HG03460 (cell line): ENCODE results near the gene SWT1.

Experiments used
- ATAC-seq: cut with Tn5 transposase; IDR thresholded peaks from one replicate; pipeline ENCODE4 v1.9.1; 2021; ENCODE audit not compliant: unreplicated experiment

Gene SWT1

DNA sequence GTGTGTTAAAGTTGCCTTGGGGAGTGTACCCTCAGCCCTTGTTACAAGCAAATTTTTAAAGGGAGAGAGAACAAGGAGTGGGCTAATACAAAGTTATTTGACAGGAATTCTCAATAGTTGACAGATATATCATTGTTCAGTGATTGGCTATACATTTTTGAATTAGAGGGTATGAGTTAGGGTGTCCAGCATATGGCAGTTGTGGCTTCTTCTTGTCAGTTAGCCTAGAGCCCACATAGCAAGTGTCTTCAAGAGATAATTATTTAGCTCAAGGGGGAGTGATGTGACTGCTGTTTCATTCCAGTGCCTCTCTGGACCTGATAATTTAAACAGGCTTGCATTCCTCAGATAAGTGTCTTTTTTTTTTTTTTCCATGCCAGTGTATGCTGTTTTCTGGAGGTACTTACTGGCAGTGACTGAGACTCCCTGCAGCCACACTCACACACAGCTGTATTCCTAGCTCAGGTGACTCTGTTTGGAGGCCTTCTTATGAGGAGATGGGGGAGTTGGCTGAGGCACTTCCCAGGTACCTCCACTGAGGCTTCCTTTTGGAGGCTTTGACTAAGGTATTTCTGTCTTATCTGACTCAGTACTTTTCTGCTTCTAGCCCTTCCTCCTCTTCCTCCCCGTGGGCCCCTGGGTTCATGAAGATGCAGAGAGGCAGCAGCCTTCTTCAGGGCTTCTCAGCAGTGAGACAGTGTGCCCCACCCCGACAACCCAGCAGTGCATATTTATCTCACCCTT is 127.7 kb downstream of the SWT1 start:
- no peak for ATAC-seq

DNA sequence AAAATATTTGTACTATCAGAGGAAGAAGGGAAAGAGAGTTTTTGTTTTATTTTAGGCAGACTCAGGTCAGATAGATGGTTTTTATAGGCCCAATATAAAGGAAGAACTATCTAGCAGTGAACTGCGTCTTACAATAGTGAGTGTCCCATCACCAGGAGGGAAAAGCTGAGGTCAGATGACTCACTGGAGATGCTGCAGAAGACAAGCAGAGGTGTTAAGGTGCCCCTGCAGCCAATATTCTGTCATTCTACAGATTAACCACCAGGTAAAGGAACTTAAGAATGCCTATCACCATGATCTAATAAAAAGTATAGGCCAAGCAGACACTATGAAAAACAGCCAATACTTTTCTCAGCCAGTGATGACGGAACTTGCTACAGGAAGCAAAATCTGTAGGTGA is 130.5 kb downstream of the SWT1 start:
- ATAC-seq, result no peak

DNA sequence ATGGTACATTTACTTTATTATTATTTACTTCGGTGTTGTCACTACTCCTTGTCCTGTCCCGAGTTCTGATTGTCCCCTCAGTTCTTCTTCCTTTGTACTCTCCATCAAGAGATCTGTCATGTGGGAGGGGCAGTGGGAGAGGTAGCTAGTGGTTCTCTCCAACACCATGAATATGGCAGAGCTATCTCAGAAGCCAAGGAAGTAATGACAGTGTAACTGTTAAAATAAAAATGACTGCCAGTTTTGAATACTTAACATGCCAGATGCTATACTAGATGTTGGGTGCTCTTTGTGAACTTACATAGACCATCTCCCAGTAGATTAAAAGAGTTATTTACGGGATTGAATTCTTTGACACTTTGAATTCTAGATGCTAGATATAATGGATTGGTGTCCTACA is 131.5 kb downstream of the SWT1 start:
- no peak for ATAC-seq

DNA sequence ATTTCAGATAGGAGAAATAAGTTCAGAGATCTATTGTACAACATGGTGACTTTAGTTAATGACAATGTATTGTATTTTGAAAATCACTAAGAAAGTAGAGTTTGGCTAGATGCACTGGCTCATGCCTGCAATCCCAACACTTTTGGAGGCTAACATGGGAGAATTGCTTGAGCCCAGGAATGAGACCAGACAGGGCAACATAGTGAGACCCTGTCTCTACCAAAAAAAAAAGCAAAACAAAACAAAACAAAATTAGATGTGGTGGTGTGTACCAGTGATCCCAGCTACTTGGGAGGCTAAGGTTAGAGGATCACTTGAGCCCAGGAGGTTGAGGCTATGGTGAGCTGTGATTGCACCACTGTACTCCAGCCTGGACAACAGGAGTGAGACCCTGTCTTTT is 132.9 kb downstream of the SWT1 start:
- no peak for ATAC-seq

DNA sequence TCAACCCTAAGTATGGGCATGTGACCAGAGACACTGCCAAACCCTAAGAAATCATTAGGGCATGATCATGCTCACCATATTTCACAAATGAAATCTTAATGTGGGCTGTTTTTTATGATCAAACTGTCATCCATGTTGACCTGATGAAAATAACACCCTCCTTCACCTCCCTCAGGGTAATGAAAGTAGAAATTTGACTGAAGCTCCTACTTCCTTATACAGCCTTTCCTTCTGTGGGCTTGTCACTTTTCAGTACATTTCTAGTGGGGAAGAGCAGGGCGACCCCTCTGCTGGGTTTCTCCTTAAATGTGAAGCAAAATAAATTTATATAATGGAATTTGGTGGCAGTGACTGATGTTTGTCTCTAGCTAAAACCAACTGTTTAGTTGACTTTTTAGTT is 134.2 kb downstream of the SWT1 start:
- no peak for ATAC-seq

DNA sequence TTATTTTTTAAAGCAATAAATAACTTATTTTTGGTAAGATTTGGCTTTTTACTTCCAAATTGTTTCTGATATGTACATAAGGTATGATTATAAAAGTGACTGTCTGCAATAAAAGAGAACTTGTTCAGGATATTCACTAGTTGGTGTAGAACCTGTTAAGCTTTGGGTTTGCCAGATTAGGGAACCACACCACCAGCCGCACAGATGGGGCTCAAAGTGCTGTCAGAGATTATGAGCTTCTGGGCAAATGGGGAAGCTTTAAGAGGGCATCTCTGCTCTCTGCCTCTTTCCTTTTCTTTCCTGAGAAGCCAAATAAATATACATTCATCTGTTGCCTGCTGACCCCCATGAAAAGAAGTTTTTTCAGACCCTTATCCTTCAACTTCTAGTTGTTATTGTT is 134.7 kb downstream of the SWT1 start:
- no peak for ATAC-seq

DNA sequence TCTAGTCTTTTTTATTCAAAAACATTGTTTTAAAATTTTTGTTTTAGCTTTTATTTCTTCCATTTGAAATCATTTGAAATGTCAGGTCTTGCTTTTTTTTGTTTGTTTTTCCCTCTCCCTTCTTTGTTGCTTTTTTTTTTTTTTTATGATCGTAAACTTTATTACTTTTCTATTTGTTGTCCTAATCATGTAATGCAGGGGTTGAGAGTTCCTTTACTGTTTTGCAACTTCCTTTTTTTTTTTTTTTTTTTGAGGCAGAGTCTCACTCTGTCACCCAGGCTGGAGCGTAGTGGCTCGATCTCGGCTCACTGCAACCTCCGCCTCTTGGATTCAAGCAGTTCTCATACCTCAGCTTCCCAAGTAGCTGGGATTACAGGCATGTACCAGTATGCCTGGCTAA is 135.3 kb downstream of the SWT1 start:
- no peak for ATAC-seq

DNA sequence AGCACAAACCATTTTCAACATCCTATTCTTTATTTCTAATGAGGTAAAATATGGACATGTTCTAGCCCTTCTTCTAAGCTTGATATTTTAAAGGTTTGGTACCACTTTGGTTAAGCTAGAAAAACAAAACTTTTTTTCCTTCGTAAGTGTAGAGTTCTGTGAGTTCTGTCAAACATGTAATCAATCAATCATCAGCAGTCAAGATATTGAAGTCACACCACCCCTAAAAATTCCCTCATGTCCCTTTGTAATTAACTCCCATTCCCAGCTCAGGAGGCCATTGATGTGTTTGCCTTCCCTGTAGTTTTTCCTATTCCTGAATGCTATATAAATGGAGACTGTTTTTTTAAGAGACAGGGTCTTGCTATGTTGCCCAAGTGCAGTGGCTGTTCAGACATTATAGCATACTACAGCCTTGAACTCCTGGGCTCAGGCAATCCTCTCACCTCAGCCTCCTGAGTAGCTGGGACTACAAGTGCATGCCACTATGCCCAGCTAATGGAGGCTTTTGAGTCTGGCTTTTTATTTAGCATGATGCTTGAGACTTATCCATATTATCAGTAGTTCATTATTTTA is 137.1 kb downstream of the SWT1 start:
- no peak for ATAC-seq

DNA sequence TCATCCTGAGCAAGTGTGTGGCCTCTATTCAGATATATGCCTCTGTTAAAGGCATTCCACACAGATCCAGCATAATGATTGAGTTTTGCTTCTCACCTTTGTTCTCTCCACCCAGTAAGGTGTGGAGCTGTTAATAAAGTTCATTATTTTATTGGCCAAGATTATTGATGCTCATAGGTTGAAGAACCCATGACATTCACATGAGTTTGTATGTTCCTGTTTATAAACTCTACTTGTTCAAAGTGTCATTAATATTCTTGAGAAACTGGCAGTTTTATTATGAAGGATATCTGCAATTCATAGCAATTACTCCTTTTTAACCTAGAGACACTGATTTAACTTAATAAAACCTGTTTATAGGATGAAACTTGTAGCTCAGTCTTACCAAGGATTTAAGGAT is 138.1 kb downstream of the SWT1 start:
- ATAC-seq, result no peak

DNA sequence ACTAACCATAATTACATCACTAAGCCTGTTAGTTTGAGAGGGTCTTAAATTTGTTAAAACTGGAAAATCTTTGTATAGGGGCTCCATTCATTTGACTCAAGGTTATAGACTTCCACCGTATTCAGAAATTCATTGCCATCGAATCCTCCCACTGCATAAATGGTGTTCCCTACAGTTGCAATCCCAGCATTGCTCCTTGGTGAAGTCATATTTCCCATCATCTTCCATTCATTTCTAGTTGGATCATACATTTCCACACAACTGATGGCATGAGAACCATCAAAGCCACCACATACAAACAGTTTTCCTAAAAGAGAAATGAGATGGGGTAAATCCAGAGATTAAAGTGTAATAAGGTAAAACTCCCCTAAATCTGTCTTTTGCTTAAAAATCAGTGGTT is 141.0 kb downstream of the SWT1 start:
- no peak for ATAC-seq

DNA sequence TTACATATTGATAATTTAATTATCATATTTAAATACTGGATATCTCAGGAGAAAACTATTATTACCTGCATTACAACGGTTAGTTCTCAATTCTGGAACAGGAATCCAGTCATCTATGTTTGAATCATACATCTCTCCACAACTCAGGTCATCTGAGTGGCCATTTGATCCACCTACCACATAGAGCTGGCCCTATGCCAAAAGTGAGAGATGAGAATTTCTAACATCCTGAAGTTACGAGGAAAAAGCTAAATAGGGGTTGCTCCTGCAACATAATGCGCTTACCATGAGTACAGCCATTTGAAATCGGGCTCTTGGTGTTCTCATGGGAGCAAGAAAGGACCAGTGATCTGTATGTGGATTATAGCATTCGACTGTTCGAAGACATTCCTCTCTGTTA is 143.2 kb downstream of the SWT1 start:
- ATAC-seq, result no peak

DNA sequence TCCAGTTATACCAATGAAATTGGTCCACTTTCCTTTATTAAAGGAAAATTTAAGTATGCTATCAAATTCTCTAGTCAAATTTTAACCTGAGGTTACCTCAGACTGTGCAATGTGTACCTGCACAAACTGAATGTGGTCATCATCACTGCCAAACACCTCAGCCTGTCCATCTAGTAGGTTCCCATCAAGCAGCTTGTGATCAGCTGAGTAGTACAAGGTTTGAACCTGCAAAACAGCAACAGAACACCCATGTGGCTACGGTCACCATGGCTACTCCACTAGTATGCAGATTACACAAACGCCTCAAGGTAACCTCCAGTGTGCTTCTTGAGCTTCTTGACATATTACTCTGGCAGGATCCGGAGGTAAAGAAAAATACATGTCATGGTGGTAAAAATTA is 148.5 kb downstream of the SWT1 start:
- no peak for ATAC-seq

DNA sequence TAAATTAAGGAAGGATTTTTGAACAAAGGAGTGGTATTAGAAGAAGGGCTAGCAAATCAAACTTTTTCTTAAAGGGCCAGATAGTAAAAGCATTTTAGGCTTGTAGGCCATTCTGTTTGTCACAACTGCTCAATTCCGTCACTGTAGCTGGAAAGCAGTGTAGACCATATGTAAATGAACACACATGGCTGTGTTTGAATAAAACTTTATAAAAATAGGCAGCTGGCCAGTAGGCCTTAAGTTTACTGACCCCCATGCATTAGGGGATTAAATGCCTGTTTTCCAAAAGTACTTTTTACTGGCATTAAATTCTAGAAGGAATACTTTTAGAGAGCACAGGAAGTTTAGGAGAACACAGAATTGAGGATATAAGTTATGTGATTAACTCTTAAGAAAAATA is 151.2 kb downstream of the SWT1 start:
- no peak for ATAC-seq

DNA sequence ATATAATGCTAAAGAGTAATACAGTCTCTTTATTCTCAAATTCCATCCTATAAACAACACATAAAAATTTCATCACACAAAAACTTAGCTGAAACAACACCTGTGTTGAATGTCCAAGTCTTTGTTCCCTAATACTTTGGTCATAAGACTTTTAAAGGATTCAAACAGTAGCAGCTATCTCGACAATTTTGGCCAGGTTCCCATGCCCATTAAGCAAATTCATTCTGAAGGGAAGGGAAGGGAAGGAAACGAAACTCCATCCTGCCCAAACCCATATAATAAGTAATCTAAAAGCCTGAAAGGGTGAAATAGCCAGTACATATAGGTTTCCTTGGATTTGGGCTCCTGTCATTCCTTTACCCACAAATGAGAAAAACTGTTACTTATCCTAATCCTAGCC is 152.6 kb downstream of the SWT1 start:
- no peak for ATAC-seq

DNA sequence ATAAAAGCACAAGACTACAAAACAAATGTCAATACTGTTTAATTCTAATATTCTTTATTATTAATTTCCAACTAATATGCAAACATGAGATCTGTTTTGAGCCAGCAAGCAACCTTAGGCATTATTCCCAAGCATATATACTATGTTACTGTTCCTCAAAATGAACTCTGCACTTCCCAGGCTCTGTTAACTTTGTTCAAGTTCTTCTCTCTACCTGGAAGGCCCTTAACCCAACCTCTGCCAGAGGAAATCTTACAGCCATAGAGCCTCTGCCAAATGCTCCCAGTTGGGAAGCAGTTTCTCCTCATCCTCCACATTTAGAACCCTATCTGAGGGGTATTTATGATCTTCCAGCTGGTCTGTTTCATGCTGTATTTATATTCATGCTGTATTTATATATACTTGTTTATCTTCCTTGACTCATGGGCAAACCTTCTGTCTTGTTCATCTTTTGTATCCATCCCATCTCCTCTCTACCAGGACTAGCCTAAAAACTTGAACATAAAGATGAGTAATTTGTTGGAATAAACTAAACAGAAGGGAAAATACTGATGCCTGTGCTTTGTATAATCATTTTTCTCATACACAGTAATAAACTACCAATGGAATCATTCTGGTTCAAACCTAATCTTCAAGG is 154.7 kb downstream of the SWT1 start:
- ATAC-seq, result no peak

DNA sequence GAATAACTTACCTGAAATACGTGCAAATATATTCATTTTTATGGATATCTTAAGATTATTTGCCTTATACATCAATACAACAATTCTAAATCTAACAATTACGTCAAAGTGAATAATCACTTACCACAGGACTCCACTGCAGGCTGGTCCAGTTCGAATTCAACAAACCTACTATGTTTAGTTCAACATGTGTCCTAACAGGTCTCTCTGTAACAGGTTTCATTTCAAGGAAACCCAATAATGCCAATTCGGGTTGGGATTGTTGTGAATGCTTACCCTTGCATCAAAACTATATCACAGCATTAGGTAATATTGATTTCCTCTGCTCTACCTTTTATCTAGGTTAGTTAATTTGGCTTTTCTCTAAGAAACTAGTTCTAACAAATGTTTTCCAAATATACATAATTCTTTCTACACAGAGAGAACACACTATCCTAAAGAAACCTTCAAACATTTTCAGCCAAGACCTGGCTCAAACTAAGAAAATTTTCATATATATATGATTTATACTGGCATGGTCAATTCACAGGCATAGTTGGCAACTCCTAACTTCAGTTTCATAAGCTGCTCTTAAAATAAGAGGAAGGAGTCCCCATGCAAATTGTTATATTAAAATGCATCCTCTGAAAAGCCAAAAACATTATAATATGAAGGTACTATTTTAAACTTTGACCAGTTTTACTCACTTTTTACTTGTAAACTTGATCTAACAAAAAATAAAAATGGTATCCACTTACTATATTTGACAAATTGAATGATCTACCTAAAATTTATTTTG is 155.6 kb downstream of the SWT1 start:
- no peak for ATAC-seq

DNA sequence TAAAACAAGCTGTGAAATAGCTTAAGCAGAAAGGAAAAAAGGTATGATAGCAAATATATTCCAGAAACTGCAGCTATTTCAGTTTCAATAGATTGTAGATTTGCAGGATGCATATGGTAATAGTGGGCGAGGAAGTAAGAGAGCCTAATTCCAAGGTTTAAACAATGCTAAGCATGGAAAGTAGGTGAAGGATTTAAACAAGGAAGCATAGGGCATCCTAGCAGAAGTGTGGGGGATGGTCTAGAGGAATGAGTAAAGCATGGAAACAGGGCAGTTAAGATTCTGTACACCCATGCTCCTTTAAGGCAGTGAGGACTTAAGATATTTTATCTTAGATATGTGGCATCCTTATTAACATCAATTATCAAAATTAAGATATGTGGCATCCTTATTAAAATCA is 157.4 kb downstream of the SWT1 start:
- ATAC-seq, result no peak

DNA sequence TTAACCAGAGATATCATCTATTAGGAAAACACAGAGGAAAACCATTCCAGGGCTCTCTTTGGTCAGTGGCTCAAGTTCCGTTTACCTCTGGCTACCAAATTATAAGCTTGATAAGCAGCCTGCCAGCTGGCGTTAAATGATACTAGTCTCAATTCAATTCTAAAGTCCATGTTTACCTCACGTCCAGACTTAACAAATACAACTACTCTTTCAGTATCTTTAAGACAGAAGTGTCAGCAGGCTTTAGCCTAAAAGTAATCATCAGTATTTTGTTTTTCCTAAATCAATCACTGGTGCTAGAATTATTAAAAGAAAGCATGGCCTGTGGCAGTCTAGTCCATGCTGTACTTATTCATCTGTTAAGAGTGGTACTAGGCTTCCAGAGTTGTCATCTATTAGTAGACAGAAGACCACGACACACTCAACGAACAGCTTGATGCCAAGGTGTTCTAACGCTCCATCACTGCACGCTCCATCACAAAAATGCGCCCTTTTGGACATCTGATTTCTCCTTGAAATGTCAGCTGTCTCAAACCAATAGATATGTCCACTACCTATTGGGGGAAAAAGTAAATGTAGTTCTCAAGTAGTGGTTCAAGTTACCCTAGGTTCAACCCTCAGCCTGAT is 158.6 kb downstream of the SWT1 start:
- no peak for ATAC-seq

DNA sequence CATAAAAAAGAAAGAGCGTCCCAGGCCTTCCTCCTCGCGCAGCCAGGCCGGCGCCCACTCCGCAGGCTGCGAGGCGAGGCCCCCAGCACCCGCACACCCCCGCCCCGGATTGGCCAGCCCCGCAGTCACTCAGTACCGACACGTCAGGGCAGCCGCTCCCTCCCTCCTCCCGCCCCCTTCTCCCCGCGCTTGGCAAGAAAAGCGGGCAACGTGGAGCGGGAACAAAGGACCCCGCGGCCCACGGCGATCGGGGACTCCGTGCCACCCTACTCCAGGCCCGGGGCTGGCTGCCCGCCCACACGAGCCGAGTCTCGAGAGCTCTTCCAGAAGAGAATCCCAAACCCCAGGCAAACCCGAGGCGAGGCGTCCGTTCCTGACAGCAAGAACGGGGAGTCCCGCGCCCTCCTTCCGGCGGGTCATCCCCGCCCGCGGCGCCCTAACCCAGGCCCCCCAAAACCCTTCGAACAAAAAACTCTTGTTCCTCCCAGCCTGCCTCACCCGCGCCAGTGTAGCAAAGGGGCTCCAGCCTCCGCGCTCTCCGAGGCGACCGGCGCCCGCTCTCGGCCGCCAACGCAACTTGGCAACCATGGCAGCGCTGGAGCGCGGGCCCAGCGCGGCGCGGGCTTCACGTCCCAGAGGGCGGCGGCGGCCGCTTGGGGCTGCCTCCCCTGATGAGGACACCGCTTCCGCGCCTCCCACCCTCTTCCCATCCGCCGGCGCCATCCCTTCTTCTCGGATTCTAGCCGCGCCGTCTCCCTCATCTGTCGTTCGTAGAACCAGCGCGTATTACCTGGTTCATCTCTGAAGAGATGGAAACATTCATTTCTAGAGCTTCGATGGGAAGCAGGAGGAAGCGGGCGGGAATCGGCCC is 159.4 kb downstream of the SWT1 start:
- ATAC-seq, result peak; percentile 45
